Adrenal gland (tissue), 12 donors: ENCODE data around the gene ADAM21. TPM values are rescaled to one million over a fixed set of nuclear protein-coding genes. Genes with fewer than 3 reads are reported as not detected.
"Not testable (repeated sequence)": the region's sequence is repeated elsewhere in the genome, so short reads cannot be mapped to it uniquely, and the experiment has no call there.

ENCODE experiments used
- DNase-seq, 7 donors: peaks; one replicate each; pipeline ENCODE4 v3.0.0-alpha.2; 2019 to 2020
- H3K27ac ChIP-seq, 5 donors: fragments of 200-600 bp; sonication (generic) in 4 of 5; 1 replicate in 3 of 5; 2 replicates in 2 of 5; pipeline versions ENCODE4 v1.5.1 to v1.8.0; 2016 to 2020; ENCODE audit warnings: mild to moderate bottlenecking in 1 of 5
- H3K27me3 ChIP-seq: fragments of 200-600 bp; 2 replicates; pipeline ENCODE4 v1.8.0; 2021
- H3K36me3 ChIP-seq, 2 donors: fragments of 200-600 bp; replicated peaks in 1 of 2; 1 replicate in 1 of 2; 2 replicates in 1 of 2; pipeline versions ENCODE4 v1.5.1 to v1.8.0; 2018 to 2022
- H3K4me1 ChIP-seq, 2 donors: fragments of 200-600 bp; replicated peaks in 1 of 2; 1 replicate in 1 of 2; 2 replicates in 1 of 2; pipeline versions ENCODE4 v1.5.1 to v1.8.0; 2018 to 2021
- H3K4me3 ChIP-seq, 4 donors: fragments of 200-600 bp; sonication (generic) in 3 of 4; one replicate each; pipeline ENCODE4 v1.5.1; 2016 to 2018
- H3K9me3 ChIP-seq, 3 donors: fragments of 200-600 bp; sonication (generic) in 1 of 3; replicated peaks in 1 of 3; 1 replicate in 2 of 3; 2 replicates in 1 of 3; pipeline versions ENCODE4 v1.5.1 to v1.8.0; 2016 to 2021
- POLR2A ChIP-seq, 2 donors: fragments of 450-650 bp; IDR thresholded peaks; one replicate each; pipeline ENCODE4 v1.6.1; 2017; ENCODE audit warnings: antibody characterized with exemption in 2 of 2, mild to moderate bottlenecking in 2 of 2, moderate library complexity in 1 of 2
- WGBS, 4 donors: extraction: QIAGEN DNeasy Blood & Tissue Kit in 2 of 4; methylation state at CpG; one replicate each; pipeline versions ENCODE4 v1.1.5 to v1.1.7; 2013 to 2017; 5-methylcytosine and 5-hydroxymethylcytosine counted together
- intact Hi-C, 2 donors: fragments of 100-400 bp; cut with DNase I; formaldehyde crosslinking; loops; one replicate each; pipeline versions ENCODE4 v1.14.1 to v1.15.0; 2022 to 2023
- polyA plus RNA-seq, 3 donors: library from polyadenylated mRNA; stranded (reverse); fragments of 200-250 nt in 2 of 3; fragments of 350-450 nt in 1 of 3; fragmentation: Illumina TruSeq in 1 of 3; extraction: RNeasy Lipid Tissue Mini Kit (QIAGEN cat#74804) in 1 of 3; gene quantifications; one replicate each; pipeline ENCODE4 v1.2.3, GENCODE V29; 2013 to 2014
- total RNA-seq, 9 donors: library from RNA; depleted of rRNA in 4 of 9; stranded (reverse); fragments of >200 nt in 4 of 9; fragments of 120-200 nt in 1 of 9; fragmentation: NEBNext Ultra II Directional in 1 of 9; extraction: Animal tissue kit (Norgen Biotek cat#: 25700) in 1 of 9; gene quantifications; one replicate each; pipeline versions ENCODE4 v1.1.0 to v1.2.4, GENCODE V29; 2013 to 2023
- TF ChIP-seq, protein P1 (sequence below), 6 experiments: fragments of 450-650 bp in 4 of 6; fragments of 200-600 bp in 2 of 6; sonication (generic) in 1 of 6; IDR thresholded peaks; 1 replicate in 5 of 6; 2 replicates in 1 of 6; pipeline versions ENCODE4 v1.5.1 to v1.8.0; 2016 to 2021; ENCODE audit warnings: antibody characterized with exemption in 6 of 6, mild to moderate bottlenecking in 2 of 6, moderate library complexity in 1 of 6
- donor health status: healthy with polysubstance abuse.
- donor health status: Bipolar disorder and iron deficiency.
- donor health status: DM: yes; HTN: yes; CAD: no.
- donor health status: DM: no; HTN: no; CAD: no.
- donor health status: DM: no; HTN: no; CAD: no.
- donor health status: DM: yes; HTN: yes; CAD: no.

The ADAM21 gene
- total and polyA plus RNA-seq, 12 donors: 0.10 to 2.3 (median 0.65) TPM; not detected in 2

- Histone ChIP-seq H3K27ac (no peak overlapping the region), H3K4me1 (no peaks in the 10 kb centered on the region), H3K9me3 (no peaks in the 10 kb centered on the region), H3K4me3 (no peak overlapping the region), H3K27me3 (no peaks in the 10 kb centered on the region), H3K36me3 (no peaks in the 10 kb centered on the region)
- intact Hi-C loops: no loop called here
- DNase-seq: no peak
- WGBS, 4 donors: 89 to 92% (median 92%) methylated on average over 4 of the region's 4 CpGs
- TF ChIP-seq, protein P1, sequence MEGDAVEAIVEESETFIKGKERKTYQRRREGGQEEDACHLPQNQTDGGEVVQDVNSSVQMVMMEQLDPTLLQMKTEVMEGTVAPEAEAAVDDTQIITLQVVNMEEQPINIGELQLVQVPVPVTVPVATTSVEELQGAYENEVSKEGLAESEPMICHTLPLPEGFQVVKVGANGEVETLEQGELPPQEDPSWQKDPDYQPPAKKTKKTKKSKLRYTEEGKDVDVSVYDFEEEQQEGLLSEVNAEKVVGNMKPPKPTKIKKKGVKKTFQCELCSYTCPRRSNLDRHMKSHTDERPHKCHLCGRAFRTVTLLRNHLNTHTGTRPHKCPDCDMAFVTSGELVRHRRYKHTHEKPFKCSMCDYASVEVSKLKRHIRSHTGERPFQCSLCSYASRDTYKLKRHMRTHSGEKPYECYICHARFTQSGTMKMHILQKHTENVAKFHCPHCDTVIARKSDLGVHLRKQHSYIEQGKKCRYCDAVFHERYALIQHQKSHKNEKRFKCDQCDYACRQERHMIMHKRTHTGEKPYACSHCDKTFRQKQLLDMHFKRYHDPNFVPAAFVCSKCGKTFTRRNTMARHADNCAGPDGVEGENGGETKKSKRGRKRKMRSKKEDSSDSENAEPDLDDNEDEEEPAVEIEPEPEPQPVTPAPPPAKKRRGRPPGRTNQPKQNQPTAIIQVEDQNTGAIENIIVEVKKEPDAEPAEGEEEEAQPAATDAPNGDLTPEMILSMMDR (IDR thresholded peaks at IDR 0.05): no peak
- no peak for TF ChIP-seq POLR2A (IDR thresholded peaks at IDR 0.05)
Observed at GRCh38 chr14:70472253-70473159, 20.5 kb downstream of the ADAM21 start.

GRCh38 chr14:70473825-70474224 is 21.9 kb downstream of the ADAM21 start:
- no peaks in the 10 kb centered on the region for H3K36me3 ChIP-seq
- H3K9me3 ChIP-seq: no peaks in the 10 kb centered on the region
- H3K27me3 ChIP-seq: no peaks in the 10 kb centered on the region
- H3K4me3 ChIP-seq: no peak overlapping the region
- no peak for DNase-seq
- H3K27ac ChIP-seq: no peak overlapping the region
- intact Hi-C loops: no loop called here
- 63 to 88% (median 82%) methylated on average over 2 of the region's 2 CpGs for WGBS, 4 donors
- no peaks in the 10 kb centered on the region for H3K4me1 ChIP-seq
- no peak for TF ChIP-seq POLR2A (IDR thresholded peaks at IDR 0.05)
- TF ChIP-seq, protein P1 (IDR thresholded peaks at IDR 0.05): no peak

- H3K4me3 ChIP-seq, H3K36me3 ChIP-seq, intact Hi-C loops, DNase-seq, H3K27me3 ChIP-seq, H3K27ac ChIP-seq, H3K9me3 ChIP-seq, H3K4me1 ChIP-seq: not testable (repeated sequence)
- whole genome bisulfite sequencing, 4 donors: 86 to 94% (median 88%) methylated on average over 10 to 13 of the region's 13 CpGs; no CpG with 5 or more reads in 1 of the 4 donors
Observed at GRCh38 chr14:70475459-70475858, 23.5 kb downstream of the ADAM21 start.

- DNase-seq, H3K4me3 ChIP-seq, H3K27ac ChIP-seq, intact Hi-C loops, H3K36me3 ChIP-seq, H3K4me1 ChIP-seq, H3K27me3 ChIP-seq, H3K9me3 ChIP-seq: not testable (repeated sequence)
- 92 to 97% (median 94%) methylated on average over 14 to 57 of the region's 57 CpGs for WGBS, 4 donors
Observed at GRCh38 chr14:70477356-70478105, 25.6 kb downstream of the ADAM21 start.

GRCh38 chr14:70489579-70490200 is 37.7 kb downstream of the ADAM21 start:
- H3K9me3 ChIP-seq: peaks cover 0 to 9% (median 0%) of the 10 kb centered on the region in 3 donors
- H3K4me3 ChIP-seq: no peak overlapping the region
- TF ChIP-seq, protein P1 (IDR thresholded peaks at IDR 0.05): no peak
- TF ChIP-seq POLR2A (IDR thresholded peaks at IDR 0.05): no peak
- intact Hi-C loops: no loop called here
- 81 to 90% (median 84%) methylated on average over 3 of the region's 3 CpGs for WGBS, 4 donors
- H3K27me3 ChIP-seq: no peaks in the 10 kb centered on the region
- no peaks in the 10 kb centered on the region for H3K4me1 ChIP-seq
- DNase-seq: no peak
- no peak overlapping the region for H3K27ac ChIP-seq
- H3K36me3 ChIP-seq: no peaks in the 10 kb centered on the region
